MM.1S (cell line): ENCODE data around the gene PKD1.
"Not testable (repeated sequence)": the region's sequence is repeated elsewhere in the genome, so short reads cannot be mapped to it uniquely, and the experiment has no call there.

Source experiments
- DNase-seq: peaks from one replicate; pipeline ENCODE4 v3.0.0-alpha.2; 2015
- H2AFZ ChIP-seq: fragments of 300-600 bp; sonication (generic); 2 replicates; pipeline ENCODE4 v1.6.0; 2016; ENCODE audit warnings: antibody characterized with exemption, low read length
- H3F3A ChIP-seq: fragments of 300-600 bp; sonication (generic); 2 replicates; pipeline ENCODE4 v1.6.1; 2016; ENCODE audit warnings: mild to moderate bottlenecking, antibody characterized with exemption, low read length, moderate library complexity, mixed read lengths; ENCODE audit not compliant: insufficient read depth
- H3K27ac ChIP-seq: fragments of 300-600 bp; sonication (generic); 2 replicates; pipeline ENCODE4 v1.5.1; 2016; ENCODE audit warnings: mild to moderate bottlenecking, low read length
- H3K27me3 ChIP-seq: fragments of 300-600 bp; sonication (generic); replicated peaks from 2 replicates; pipeline ENCODE4 v1.6.0; 2016; ENCODE audit warnings: low read length; ENCODE audit not compliant: insufficient read depth
- H3K36me3 ChIP-seq: fragments of 300-600 bp; sonication (generic); replicated peaks from 2 replicates; pipeline ENCODE4 v1.6.1; 2016; ENCODE audit warnings: mild to moderate bottlenecking, low read length, mixed read lengths; ENCODE audit not compliant: insufficient read depth
- H3K4me1 ChIP-seq: fragments of 300-600 bp; sonication (generic); 2 replicates; pipeline ENCODE4 v1.6.1; 2016; ENCODE audit warnings: low read length, mixed read lengths
- H3K4me2 ChIP-seq: fragments of 300-600 bp; sonication (generic); 2 replicates; pipeline ENCODE4 v1.6.0; 2016; ENCODE audit warnings: low read depth, low read length
- H3K4me3 ChIP-seq: fragments of 300-600 bp; sonication (generic); 2 replicates; pipeline ENCODE4 v1.5.1; 2016; ENCODE audit warnings: low read length, mixed read lengths
- H3K79me2 ChIP-seq: fragments of 300-600 bp; sonication (generic); 2 replicates; pipeline ENCODE4 v1.6.1; 2016; ENCODE audit warnings: mixed run types, low read length, mixed read lengths
- H3K9ac ChIP-seq: fragments of 300-600 bp; sonication (generic); 2 replicates; pipeline ENCODE4 v1.6.1; 2016; ENCODE audit warnings: low read length, mixed read lengths
- H3K9me2 ChIP-seq: fragments of 300-600 bp; sonication (generic); replicated peaks from 2 replicates; pipeline ENCODE4 v1.6.1; 2016; ENCODE audit warnings: mild to moderate bottlenecking, low read length, mixed read lengths; ENCODE audit not compliant: insufficient read depth
- H3K9me3 ChIP-seq: fragments of 300-600 bp; sonication (generic); replicated peaks from 2 replicates; pipeline ENCODE4 v1.6.1; 2016; ENCODE audit warnings: mild to moderate bottlenecking, low read length, mixed read lengths; ENCODE audit not compliant: insufficient read depth
- H4K20me1 ChIP-seq: fragments of 300-600 bp; sonication (generic); 2 replicates; pipeline ENCODE4 v1.6.1; 2016; ENCODE audit warnings: mild to moderate bottlenecking, low read length, moderate library complexity, mixed read lengths; ENCODE audit not compliant: insufficient read depth
- CTCF ChIP-seq: fragments of 300-600 bp; sonication (generic); IDR thresholded peaks from 2 replicates; pipeline ENCODE4 v1.5.1; 2016; ENCODE audit warnings: antibody characterized with exemption, low read length, mixed read lengths
- EZH2 ChIP-seq: fragments of 300-600 bp; sonication (generic); optimal IDR thresholded peaks from 2 replicates; pipeline ENCODE3; 2017; ENCODE audit warnings: low read depth, mild to moderate bottlenecking, antibody characterized with exemption, low read length, mixed read lengths
- EZH2phosphoT487 ChIP-seq: fragments of 300-600 bp; sonication (generic); IDR thresholded peaks from 2 replicates; pipeline ENCODE4 v1.6.1; 2018; ENCODE audit warnings: antibody characterized with exemption, low read length

The PKD1 gene

GRCh38 chr16:2115591-2115973 lies 20.1 kb downstream of the PKD1 start:
- no peak for DNase-seq
- no peak overlapping the region for H3K4me2 ChIP-seq
- no peaks in the 10 kb centered on the region for H3K79me2 ChIP-seq
- no peak overlapping the region for H3K4me3 ChIP-seq
- H3K36me3 ChIP-seq: no peaks in the 10 kb centered on the region
- no peaks in the 10 kb centered on the region for H3F3A ChIP-seq
- no peaks in the 10 kb centered on the region for H3K9me2 ChIP-seq
- no peak for TF ChIP-seq EZH2
- TF ChIP-seq CTCF: no peak
- no peak for TF ChIP-seq EZH2phosphoT487
- H3K9ac ChIP-seq: no peak overlapping the region
- no peaks in the 10 kb centered on the region for H3K9me3 ChIP-seq
- no peak overlapping the region for H3K27ac ChIP-seq
- H3K4me1 ChIP-seq: no peaks in the 10 kb centered on the region
- H2AFZ ChIP-seq: no peak overlapping the region
- no peaks in the 10 kb centered on the region for H4K20me1 ChIP-seq
- H3K27me3 ChIP-seq: no peaks in the 10 kb centered on the region

DNA sequence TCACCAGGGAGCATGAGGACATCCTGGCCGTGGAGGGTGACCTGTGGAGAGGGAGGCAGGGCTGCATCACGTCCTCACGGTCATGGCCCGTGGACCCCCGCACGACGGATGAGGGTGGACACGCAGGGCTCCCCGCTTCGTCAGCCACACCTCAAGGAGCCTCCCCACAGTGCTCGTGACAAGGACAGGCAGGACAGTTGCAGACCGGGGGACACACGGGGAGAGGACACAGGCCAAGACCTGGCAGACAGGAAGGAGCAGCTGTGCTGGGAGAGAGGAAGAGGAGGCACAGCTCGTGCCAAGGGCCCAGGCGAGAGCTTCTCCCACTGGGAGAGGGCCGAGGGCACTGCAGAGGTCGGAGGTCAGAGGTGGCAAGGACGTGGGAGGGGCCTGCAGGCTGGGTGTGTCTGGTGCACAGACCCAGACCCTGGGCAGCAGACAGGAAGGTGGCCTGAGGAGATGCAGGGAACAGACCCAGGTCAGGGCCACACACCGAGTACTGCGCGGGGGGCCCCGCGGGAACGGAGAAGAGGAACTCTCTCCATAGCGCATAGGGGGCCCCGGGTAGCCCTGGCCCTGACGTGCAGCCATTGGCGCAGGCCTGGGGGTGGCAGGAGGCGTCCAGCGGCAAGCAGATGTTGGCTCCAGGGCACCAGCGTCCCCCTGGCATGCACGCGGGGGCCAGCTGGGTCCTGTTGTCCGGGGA lies 20.7 kb downstream of the PKD1 start:
- not testable (repeated sequence) for H3K9ac ChIP-seq, H3F3A ChIP-seq, H4K20me1 ChIP-seq, H3K27me3 ChIP-seq, H3K36me3 ChIP-seq, H3K27ac ChIP-seq, H3K79me2 ChIP-seq, H2AFZ ChIP-seq, H3K4me2 ChIP-seq, H3K4me1 ChIP-seq, DNase-seq, H3K9me3 ChIP-seq, H3K9me2 ChIP-seq, H3K4me3 ChIP-seq

DNA sequence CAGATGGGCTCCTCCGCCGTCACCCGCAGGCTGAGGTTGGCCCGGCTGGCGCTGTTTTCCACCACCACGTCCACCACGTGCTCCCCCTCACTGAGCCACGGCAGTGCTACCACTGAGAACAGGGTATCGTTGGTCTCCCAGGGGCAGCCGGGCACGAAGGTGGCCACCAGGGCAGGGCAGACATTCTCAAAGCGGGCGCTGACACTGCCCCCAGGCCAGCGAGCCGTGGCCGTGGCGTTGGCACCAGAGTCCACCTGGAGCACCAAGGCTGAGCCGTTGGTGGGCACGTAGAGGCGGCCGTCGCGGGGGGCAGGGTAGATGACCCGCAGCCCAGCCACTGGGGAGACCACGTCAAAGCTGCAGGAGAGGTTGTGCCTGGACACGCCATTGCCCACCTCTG lies 21.5 kb downstream of the PKD1 start:
- not testable (repeated sequence) for H3K4me3 ChIP-seq, H3K27ac ChIP-seq, H3K9ac ChIP-seq, H3K4me1 ChIP-seq, H2AFZ ChIP-seq, DNase-seq, H4K20me1 ChIP-seq, H3K9me2 ChIP-seq, H3K9me3 ChIP-seq, H3K27me3 ChIP-seq, H3K4me2 ChIP-seq, H3F3A ChIP-seq, H3K79me2 ChIP-seq, H3K36me3 ChIP-seq

- not testable (repeated sequence) for H3K79me2 ChIP-seq, DNase-seq, H3F3A ChIP-seq, H3K4me1 ChIP-seq, H2AFZ ChIP-seq, H3K9me2 ChIP-seq, H3K27ac ChIP-seq, H3K4me3 ChIP-seq, H3K36me3 ChIP-seq, H3K27me3 ChIP-seq, H3K9ac ChIP-seq, H3K9me3 ChIP-seq, H3K4me2 ChIP-seq, H4K20me1 ChIP-seq
Observed at GRCh38 chr16:2112539-2113106, 23.1 kb downstream of the PKD1 start.

DNA sequence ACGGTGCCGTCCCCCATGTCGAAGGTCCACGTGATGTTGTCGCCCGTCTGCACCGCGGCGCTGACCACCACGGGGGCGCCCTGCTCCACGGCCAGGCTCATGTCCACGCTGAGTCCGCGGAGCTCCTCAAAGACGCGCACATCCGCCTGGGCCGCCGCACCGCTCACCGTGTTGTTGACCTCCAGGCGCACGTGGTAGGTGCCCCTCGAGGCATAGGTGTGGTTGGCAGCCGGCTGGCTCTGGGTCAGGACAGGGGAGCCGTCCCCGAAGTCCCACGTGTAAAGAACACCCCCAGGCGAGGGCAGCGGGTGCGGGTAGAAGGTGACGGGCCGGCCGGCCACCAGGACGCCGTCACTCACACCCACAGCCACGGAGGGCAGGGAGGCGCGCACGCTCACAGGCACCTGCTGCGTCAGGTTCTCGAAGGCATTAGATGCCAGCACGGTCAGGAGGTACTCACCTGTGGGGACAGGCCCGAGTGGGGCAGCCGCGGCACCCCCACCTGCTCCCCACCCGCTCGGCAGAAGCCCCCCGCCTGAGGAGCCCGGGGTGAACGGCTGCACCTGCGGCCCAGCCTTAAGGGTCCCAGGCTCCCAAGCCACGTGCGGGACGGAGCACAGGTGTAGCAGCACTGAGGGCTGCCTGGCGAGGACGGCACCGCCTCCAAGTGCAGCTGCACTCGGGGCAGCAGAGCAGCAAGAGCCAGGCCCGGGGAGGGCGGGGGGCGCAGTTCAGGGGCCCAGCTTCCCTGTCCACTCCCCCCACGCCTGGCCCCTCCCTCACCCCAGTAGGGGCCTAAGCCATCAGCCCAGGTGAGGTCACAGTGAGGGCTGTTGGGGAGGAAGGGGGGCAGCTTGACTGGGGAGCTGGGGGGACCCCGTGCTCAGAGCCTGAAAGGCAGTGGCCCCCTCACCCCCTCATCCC lies 24.0 kb downstream of the PKD1 start:
- H3K4me1 ChIP-seq, H3K36me3 ChIP-seq, H4K20me1 ChIP-seq, H2AFZ ChIP-seq, H3K4me2 ChIP-seq, H3K9me3 ChIP-seq, H3K9me2 ChIP-seq, H3K9ac ChIP-seq, H3K79me2 ChIP-seq, H3K27ac ChIP-seq, DNase-seq, H3K27me3 ChIP-seq, H3F3A ChIP-seq, H3K4me3 ChIP-seq: not testable (repeated sequence)

DNA sequence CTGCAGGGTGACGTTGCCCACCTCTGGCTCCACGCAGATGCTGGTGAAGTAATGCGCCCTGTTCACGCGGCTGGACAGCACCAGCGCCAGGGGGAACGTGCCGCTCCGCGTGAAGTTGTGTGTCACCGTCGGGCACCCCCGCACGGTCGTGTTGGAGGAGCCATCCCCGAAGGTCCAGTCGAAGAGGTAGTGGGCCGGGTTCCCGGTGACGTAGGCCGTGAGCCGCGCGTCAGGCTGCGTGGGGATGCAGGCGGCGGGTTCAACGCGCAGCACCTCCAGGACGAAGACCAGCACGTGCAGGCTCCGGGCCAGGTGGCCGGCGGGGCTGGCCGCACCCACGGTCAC lies 24.7 kb downstream of the PKD1 start:
- not testable (repeated sequence) for H2AFZ ChIP-seq, H3K4me3 ChIP-seq, H3K4me1 ChIP-seq, DNase-seq, H3K27me3 ChIP-seq, H3K79me2 ChIP-seq, H3K36me3 ChIP-seq, H3K9me2 ChIP-seq, H3K27ac ChIP-seq, H4K20me1 ChIP-seq, H3K4me2 ChIP-seq, H3F3A ChIP-seq, H3K9me3 ChIP-seq, H3K9ac ChIP-seq
